GM10266 (cell line): ENCODE measurements around the gene KIF5A.
"Not testable (repeated sequence)": the region's sequence is repeated elsewhere in the genome, so short reads cannot be mapped to it uniquely, and the experiment has no call there.

Experiments used
- DNase-seq: peaks from one replicate; pipeline ENCODE4 v3.0.0; 2012; ENCODE audit errors: extremely low spot score
- TF ChIP-seq, protein P1 (sequence below): IDR thresholded peaks from 2 replicates; pipeline ENCODE4 v1.5.1; 2012; ENCODE audit warnings: mild to moderate bottlenecking, low read depth; ENCODE audit not compliant: control insufficient read depth, insufficient read depth; ENCODE audit errors: missing control alignments

KIF5A gene

DNA sequence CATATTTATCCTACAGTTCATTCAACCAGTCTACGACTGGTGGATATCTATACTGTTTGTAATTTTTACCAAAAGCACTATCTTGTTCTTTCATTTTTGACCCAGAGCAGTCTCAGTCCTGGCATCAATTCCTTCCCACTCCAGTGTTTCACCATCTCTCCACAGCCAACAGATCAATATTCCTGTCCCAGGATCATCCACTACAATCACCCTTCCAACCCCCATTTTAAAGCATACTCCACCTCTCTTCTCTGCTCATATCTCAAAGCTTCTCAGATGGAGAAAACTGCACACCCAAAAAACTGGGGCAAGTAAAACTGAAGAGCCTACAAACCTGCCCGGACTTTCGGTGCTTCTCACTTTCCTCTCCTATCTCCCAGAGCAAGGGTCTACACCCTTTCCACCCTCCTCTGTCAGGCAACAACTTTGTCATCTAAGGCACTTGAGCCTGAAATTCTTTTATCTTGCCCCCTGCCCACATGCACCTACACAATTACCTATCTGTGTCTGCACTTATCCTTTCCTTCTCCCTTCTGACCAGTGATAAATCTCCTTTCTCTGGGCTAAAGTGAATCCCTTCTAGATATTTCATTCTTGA, 37.1 kb downstream of the KIF5A start:
- TF ChIP-seq, protein P1, sequence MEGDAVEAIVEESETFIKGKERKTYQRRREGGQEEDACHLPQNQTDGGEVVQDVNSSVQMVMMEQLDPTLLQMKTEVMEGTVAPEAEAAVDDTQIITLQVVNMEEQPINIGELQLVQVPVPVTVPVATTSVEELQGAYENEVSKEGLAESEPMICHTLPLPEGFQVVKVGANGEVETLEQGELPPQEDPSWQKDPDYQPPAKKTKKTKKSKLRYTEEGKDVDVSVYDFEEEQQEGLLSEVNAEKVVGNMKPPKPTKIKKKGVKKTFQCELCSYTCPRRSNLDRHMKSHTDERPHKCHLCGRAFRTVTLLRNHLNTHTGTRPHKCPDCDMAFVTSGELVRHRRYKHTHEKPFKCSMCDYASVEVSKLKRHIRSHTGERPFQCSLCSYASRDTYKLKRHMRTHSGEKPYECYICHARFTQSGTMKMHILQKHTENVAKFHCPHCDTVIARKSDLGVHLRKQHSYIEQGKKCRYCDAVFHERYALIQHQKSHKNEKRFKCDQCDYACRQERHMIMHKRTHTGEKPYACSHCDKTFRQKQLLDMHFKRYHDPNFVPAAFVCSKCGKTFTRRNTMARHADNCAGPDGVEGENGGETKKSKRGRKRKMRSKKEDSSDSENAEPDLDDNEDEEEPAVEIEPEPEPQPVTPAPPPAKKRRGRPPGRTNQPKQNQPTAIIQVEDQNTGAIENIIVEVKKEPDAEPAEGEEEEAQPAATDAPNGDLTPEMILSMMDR: no peak
- no peak for DNase-seq

DNA sequence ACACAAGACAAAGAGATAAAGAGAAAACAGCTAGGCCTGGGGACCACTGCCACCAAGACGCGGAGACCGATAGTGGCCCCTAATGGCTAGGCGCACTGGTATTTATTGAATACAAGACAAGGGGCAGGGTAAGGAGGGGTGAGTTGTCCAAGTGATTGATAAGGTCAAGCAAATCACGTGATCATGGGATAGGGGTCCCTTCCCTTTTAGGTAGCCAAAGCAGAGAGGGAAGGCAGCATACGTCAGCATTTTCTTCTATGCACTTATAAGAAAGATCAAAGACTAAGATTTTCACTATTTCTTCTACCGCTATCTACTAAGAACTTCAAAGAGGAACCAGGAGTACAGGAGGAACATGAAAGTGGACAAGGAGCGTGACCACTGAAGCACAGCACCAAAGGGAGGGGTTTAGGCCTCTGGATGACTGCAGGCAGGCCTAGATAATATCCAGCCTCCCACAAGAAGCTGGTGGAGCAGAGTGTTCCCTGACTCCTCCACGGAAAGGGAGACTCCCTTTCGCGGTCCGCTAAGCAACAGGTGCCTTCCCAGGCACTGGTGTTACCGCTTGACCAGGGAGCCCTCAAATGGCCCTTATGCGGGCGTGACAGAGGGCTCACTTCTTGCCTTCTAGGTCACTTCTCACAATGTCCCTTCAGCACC, 39.2 kb downstream of the KIF5A start:
- DNase-seq: not testable (repeated sequence)

GRCh38 chr12:57590479-57590863, 40.6 kb downstream of the KIF5A start:
- TF ChIP-seq, protein P1: no peak

DNA sequence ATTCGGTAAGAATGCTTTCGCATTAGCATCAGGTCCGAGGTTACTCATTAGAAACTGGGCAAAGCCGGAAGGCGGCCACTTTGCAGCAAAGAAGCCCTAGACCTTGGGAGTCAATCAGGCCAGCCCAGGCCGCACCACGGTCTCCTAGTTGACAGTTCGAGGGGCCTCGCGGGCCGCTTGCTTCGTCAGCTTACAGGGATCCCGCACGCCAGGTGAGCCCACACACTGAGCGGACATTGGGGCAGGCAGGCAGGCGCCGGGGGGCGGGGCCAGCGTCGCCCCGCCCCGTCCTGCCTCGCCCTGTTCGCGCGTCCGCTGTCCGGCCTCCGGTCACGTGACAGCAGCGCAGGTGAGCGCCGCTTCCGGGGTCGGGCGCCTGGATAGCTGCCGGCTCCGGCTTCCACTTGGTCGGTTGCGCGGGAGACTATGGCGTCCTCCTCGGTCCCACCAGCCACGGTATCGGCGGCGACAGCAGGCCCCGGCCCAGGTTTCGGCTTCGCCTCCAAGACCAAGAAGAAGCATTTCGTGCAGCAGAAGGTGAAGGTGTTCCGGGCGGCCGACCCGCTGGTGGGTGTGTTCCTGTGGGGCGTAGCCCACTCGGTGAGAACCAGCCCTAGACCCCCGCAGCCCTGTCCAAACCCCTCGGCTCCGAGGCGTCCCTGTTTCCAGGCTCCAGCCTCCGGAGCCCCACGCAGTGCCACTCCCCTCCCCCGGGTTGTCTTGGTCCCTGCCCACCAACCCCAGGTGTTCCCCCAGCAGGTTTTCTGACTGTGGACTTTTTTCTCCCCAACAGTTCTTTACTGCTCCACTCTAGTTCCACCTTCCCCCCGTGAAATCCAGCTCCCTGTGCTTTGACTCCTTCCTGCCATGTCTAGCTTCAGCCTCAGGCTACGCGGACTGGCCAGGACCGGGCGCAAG, 41.3 kb downstream of the KIF5A start, which contains the start of gene PIP4K2C:
Gene PIP4K2C, plus strand, starts transcription at position 329 of the 918 bp plus-strand sequence. Its CDS starts 98 bp downstream, at position 427.
- DNase-seq: peak; percentile 94
- TF ChIP-seq, protein P1: no peak

More at GRCh38 chr12:57590479-57590863, 40.6 kb downstream of the KIF5A start:
- DNase-seq: no peak

GRCh38 chr12:57591782-57592325, 42.0 kb downstream of the KIF5A start:
- TF ChIP-seq, protein P1: no peak
- no peak for DNase-seq

GRCh38 chr12:57592551-57593165, 42.8 kb downstream of the KIF5A start:
- no peak for DNase-seq
- TF ChIP-seq, protein P1: no peak

DNA sequence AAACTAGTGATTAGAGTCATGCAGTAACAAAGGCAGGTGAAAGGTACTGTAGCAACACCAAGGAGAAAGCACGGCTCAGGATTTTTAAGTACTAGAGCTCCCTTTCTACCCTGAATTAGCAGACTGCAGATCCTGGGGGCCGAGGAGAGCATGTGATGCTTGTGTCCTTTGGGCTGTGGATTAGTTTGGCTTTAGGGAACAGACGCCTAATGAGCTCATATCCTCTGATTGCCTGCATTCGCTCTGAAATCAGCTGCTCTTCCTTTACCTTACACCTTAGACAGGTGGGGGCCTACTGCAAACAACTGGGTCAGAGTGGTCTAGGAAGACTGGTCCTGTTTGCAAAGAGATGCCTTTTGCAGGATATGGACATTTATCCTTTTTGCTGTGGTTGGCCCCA, 43.3 kb downstream of the KIF5A start:
- TF ChIP-seq, protein P1: no peak
- no peak for DNase-seq
